Colon (tissue), 2 donors: ENCODE results near the gene PANK2.
"Not testable (repeated sequence)": the region's sequence is repeated elsewhere in the genome, so short reads cannot be mapped to it uniquely, and the experiment has no call there.

Experiments
- FAIRE-seq: peaks from 2 replicates; lab custom pipeline; 2012; peaks lifted over from hg19 to GRCh38; lab: Jason Lieb, UNC
- donor health status: control.
- donor health status: control.

The PANK2 gene

GRCh38 chr20:3869839-3870634, 19.1 kb upstream of the PANK2 start:
- no peak for FAIRE-seq

GRCh38 chr20:3871550-3872265, 17.5 kb upstream of the PANK2 start:
- no peak for FAIRE-seq

- no peak for FAIRE-seq
Observed at GRCh38 chr20:3873507-3873906, 15.7 kb upstream of the PANK2 start.

- no peak for FAIRE-seq
Observed at GRCh38 chr20:3874194-3874844, 14.9 kb upstream of the PANK2 start.

DNA sequence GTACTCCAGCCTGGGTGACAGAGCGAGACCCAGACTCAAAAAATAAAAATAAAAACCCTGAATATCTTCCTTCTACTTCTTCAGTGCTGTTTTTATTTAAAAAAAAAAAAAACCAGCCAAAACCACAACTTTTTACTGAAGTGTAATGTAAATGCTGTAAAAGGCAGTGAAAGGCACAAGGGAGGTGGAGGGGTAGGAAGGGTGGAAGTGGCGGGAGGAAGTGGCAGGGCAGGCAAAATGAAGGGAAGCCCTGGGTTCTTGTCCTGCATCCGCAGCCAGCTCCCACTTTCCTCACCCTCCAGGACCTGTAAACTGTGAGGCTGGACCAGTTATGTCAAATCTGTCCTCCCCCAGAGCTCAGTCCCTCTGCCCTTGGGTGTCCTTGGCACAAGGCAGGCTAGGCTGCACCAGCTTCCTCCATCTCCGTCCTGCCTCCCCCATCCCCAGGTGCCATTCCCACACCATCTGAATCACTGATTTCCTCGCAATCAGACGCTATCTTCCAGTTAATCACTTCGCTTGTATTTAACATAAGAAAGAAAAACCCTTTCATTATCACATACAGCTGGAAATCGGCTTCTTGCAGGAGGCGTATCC, 13.7 kb upstream of the PANK2 start:
- no peak for FAIRE-seq

DNA sequence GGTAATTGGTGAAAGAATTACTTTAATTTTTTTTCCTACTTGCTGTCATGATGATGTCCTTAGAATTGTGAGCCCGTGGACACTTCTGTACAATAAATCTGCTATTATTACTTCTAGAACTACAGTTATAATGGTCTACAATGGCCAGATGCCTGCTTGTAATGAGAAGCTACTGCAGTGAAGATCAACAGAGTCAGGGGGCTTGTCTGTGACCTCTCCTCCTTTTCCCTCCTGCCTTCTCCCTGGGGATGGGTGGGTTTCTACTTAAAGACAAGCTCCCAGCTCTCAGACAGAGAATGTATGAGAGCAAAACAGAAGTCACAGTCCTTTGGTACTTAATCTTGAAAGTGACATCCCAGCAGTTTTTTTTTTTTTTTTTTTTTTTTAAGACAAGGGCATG, 13.2 kb upstream of the PANK2 start:
- FAIRE-seq, result no peak

GRCh38 chr20:3876676-3877075, 12.5 kb upstream of the PANK2 start:
- FAIRE-seq, result no peak

- FAIRE-seq, result not testable (repeated sequence)
Observed at GRCh38 chr20:3878921-3879274, 10.3 kb upstream of the PANK2 start.

DNA sequence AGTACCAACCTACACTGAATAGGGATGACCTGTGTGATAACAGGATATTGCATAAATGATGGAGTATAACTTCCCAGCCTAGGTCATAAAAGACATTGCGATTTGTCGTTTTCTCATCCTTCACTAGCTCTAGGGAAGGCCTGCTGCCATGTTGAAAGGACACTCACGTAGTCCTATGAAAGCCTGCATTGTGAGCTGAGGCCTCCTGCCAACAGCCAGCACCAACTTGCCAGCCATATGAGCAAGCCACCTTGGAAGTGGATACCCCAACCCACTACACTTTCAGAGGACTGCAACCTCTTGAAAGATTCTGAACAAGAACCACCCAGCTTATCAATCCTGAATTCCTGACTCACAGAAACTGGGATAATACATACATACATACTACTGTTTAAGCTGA, 3.5 kb upstream of the PANK2 start:
- no peak for FAIRE-seq

DNA sequence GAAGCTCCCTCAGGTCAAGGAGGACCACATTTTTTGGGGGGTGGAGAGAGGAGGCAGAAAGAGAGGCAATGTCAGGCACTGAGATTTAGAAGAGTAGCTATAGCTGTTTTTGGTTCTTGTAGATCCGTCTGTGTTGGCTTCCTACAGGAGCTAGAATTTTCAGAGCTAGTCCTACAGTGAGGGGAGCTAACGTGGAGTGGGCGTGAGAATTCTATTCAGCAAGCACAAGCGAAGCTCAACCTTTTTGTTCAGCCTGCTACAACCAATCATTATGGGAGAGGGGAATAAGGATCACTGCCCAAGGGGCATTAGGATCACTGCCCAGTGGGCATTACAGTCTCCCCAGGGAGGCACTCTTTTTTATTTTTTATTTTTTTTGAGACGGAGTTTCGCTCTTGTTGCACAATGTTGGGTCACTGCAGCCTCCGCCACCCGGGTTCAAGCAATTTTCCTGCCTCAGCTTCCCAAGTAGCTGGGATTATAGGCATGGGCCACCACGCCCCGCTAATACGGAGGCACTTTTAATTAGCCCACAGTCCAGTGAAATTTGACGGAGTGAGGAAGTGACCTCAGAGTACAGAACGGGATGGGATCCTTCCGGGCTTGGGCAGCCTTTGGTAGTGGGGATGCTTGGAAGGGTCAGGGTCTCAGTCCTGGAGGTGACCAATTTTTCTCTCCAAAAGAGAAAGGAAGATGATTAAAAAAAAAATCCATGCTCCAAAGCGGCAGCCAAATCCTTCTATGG, 1.1 kb upstream of the PANK2 start:
- no peak for FAIRE-seq

- no peak for FAIRE-seq
Observed at GRCh38 chr20:3889489-3890397, 556 bp downstream of the PANK2 start.

DNA sequence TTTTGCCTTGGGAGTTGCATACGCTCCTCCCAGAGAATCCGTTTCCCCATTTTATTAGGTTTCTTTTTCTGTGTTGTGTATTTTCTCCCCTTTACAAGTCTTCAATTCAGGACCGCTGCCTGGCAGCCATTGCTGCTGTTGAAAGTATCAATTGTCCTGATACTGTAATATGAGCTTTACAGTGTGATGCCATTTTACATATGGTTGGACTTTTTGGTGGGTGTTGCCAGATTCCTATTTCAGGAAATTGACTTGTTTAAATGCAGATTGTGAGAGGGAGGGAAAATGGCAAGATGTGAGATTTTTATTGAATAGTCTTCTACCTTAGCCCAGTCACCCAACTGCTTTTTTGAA, 1.2 kb downstream of the PANK2 start:
- no peak for FAIRE-seq

DNA sequence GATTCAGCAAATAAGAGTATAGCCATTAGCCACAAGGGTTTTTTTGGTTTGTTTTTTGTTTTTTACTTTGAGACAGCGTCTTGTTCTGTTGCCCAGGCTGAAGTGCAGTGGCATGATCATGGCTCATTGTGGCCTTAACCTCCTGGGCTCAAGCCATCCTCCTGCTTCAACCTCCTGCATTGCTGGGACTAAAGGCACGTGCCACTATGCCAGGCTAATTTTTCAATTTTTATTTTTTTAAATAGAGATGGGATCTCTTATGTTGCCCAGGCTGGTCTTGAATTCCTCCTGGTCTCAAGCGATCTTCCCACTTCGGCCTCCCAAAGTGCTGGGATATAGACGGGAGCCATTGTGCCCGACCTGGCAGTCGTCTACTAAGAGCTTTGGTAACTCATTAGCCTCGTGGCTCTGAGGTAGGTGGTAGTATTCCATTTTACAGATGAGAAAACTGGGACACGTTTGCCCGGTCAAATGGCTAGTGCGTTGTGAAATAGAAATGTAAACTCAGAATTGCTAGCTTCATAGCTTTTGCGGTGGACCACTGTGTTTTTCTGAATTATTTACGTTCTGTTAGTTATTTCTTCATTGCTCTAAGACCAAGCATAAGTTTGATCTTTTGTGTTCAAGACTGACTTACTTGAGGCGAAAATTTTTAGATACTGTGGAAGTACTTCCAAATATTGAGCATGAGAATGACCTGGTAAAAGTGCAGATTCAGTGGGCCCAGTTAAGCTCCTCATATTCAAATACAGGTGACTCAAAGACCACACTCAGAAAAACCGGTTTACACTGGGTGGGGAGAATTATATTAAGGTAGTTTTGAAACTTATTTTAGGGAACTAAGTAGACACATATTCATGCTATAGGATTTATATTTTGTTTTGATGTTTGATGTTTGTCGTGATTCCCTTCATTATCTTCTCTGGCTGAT, 2.1 kb downstream of the PANK2 start:
- no peak for FAIRE-seq

DNA sequence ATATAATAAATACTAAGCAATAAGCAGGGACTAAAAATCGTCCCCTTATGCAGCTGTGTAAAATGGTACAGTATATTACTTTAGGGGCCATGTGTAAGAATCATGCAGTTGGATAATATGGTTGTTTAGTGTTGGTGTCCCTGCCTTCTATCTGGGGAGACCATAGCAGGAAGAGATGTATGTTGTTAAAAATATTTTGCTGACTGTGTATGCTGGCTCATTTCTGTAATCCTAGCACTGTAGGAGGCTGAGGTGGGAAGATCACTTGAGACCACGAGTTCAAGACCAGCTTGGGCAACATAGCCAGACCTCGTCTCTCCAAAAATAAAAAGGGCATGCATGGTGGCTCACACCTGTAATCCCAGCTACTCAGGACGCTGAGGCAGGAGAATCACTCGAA, 5.6 kb downstream of the PANK2 start:
- FAIRE-seq, result no peak

- no peak for FAIRE-seq
Observed at GRCh38 chr20:3896302-3896701, 7.1 kb downstream of the PANK2 start.

- no peak for FAIRE-seq
Observed at GRCh38 chr20:3896853-3897583, 7.8 kb downstream of the PANK2 start.

GRCh38 chr20:3898181-3898580, 9.0 kb downstream of the PANK2 start:
- not testable (repeated sequence) for FAIRE-seq

- no peak for FAIRE-seq
Observed at GRCh38 chr20:3898639-3899038, 9.5 kb downstream of the PANK2 start.

DNA sequence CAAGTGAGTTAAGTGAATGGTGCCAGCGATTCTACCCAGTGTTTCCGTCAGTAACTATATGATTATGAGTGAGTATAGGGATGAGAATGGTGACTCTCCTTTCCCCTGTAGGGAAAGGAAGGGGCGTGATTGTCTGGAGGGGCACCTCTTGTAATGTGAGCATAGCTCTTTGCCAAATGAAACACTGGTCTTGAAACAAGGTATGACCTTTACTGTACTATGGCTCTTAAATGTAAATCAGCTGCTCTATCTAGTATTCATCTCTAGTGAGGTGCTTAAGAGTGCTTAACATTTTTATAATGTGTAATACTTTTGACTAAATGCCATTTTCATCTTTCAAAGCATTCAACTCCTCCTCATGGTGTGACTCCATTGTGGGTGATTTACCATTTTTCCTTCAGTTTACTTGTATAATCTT, 11.0 kb downstream of the PANK2 start:
- FAIRE-seq, result no peak
